Stimulated activated CD8-positive, alpha-beta memory T cell treated with anti-CD3 and anti-CD28 coated beads, Interleukin-15, amount 100 ng/mL, for 4 hours (primary cell): ENCODE measurements around the gene TLCD3B.
"Not testable (repeated sequence)": the region's sequence is repeated elsewhere in the genome, so short reads cannot be mapped to it uniquely, and the experiment has no call there.

Experiments used
- DNase-seq, 2 donors: peaks; one replicate each; pipeline ENCODE4 v3.0.0-alpha.2; 2020; ENCODE audit warnings: low read depth in 2 of 2

TLCD3B gene

GRCh38 chr16:30060836-30061554, 29.9 kb upstream of the TLCD3B start:
- DNase-seq, result no peak

GRCh38 chr16:30060346-30060745, 29.3 kb upstream of the TLCD3B start:
- DNase-seq, result no peak

GRCh38 chr16:30054959-30055553, 24.0 kb upstream of the TLCD3B start:
- no peak for DNase-seq

- DNase-seq, result no peak
Measured at GRCh38 chr16:30054451-30054850, 23.4 kb upstream of the TLCD3B start.

- no peak for DNase-seq
Measured at GRCh38 chr16:30053376-30054015, 22.4 kb upstream of the TLCD3B start.

- peak; percentile 73 to 76 for DNase-seq
Measured at GRCh38 chr16:30052671-30053372, 21.8 kb upstream of the TLCD3B start.

GRCh38 chr16:30051518-30051917, 20.4 kb upstream of the TLCD3B start:
- no peak for DNase-seq

- DNase-seq, result no peak
Measured at GRCh38 chr16:30049871-30050270, 18.8 kb upstream of the TLCD3B start.

GRCh38 chr16:30046588-30046987, 15.5 kb upstream of the TLCD3B start:
- DNase-seq, result no peak

GRCh38 chr16:30046178-30046577, 15.1 kb upstream of the TLCD3B start:
- DNase-seq, result no peak

- no peak for DNase-seq
Measured at GRCh38 chr16:30041841-30042240, 10.8 kb upstream of the TLCD3B start.

- not testable (repeated sequence) for DNase-seq
Measured at GRCh38 chr16:30040690-30041089, 9.6 kb upstream of the TLCD3B start.

- DNase-seq, result no peak
Measured at GRCh38 chr16:30040221-30040620, 9.2 kb upstream of the TLCD3B start.

GRCh38 chr16:30033270-30033669, 2.2 kb upstream of the TLCD3B start:
- no peak for DNase-seq

GRCh38 chr16:30032083-30032819, 1.2 kb upstream of the TLCD3B start:
- peak in 1 of 2 donors; percentile 27 for DNase-seq

GRCh38 chr16:30031477-30031918, 427 bp upstream of the TLCD3B start:
- DNase-seq, result no peak

- DNase-seq, result no peak
Measured at GRCh38 chr16:30030011-30030685, 923 bp downstream of the TLCD3B start.

GRCh38 chr16:30028438-30029076, 2.5 kb downstream of the TLCD3B start:
- no peak for DNase-seq

GRCh38 chr16:30027588-30028437, 3.3 kb downstream of the TLCD3B start:
- no peak for DNase-seq

- no peak for DNase-seq
Measured at GRCh38 chr16:30026449-30026848, 4.6 kb downstream of the TLCD3B start.
